Right lobe of liver (tissue), 4 donors: ENCODE results near the gene BIN1.

Experiments
- POLR2A ChIP-seq: fragments of 450-650 bp; IDR thresholded peaks from one replicate; pipeline ENCODE4 v1.6.1; 2017; ENCODE audit warnings: antibody characterized with exemption, mild to moderate bottlenecking
- TF ChIP-seq, protein P1 (sequence below), 4 donors: fragments of 200-600 bp in 3 of 4; fragments of 450-650 bp in 1 of 4; IDR thresholded peaks; one replicate each; pipeline versions ENCODE4 v1.5.1 to v1.8.0; 2016 to 2022; ENCODE audit warnings: antibody characterized with exemption in 4 of 4, mild to moderate bottlenecking in 2 of 4
- donor health status: DM: no; HTN: no; CAD: no.
- donor health status: DM: no; HTN: no; CAD: no.
- donor health status: DM: no; HTN: yes; CAD: no.

DNA sequence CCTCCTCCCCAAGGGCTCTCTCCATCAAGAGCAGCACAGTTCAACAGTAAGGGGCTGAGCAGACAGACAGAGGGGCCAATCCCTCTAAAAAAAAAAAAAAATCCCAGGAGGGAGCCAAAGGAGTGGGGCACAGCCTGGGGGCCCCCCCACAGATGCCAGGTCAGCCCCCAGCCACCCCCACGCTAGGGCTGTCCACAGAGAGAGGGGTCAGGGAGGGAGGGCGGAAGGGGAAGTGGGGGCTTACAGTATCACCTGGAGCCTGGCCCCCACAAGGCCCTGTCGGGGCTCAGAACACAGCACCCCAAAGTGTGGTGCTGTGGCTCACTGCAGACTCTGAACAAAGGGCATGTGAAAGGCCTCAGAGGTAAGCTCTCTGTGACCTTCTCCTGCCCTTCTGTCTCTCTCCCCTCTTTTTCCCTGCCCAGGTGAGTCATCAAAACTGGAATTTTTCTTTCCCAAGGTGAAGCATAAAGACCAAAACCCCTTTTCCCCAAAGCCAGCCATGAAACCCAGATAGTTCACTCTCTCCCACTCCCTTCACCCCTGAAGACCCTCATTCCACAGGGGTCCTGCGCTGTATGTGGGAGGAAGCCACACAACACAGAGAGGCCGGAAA lies 13.9 kb downstream of the BIN1 start:
- TF ChIP-seq, protein P1, sequence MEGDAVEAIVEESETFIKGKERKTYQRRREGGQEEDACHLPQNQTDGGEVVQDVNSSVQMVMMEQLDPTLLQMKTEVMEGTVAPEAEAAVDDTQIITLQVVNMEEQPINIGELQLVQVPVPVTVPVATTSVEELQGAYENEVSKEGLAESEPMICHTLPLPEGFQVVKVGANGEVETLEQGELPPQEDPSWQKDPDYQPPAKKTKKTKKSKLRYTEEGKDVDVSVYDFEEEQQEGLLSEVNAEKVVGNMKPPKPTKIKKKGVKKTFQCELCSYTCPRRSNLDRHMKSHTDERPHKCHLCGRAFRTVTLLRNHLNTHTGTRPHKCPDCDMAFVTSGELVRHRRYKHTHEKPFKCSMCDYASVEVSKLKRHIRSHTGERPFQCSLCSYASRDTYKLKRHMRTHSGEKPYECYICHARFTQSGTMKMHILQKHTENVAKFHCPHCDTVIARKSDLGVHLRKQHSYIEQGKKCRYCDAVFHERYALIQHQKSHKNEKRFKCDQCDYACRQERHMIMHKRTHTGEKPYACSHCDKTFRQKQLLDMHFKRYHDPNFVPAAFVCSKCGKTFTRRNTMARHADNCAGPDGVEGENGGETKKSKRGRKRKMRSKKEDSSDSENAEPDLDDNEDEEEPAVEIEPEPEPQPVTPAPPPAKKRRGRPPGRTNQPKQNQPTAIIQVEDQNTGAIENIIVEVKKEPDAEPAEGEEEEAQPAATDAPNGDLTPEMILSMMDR (IDR thresholded peaks at IDR 0.05) = no peak
- no peak for TF ChIP-seq POLR2A
